ENCODE measurements around the gene UNC45A. TPM values are rescaled to one million over a fixed set of nuclear protein-coding genes. Genes with fewer than 3 reads are reported as not detected.

The UNC45A gene
- total and polyA plus RNA-seq, 2 of the 8 experiments (the other 6 are each of a cell fraction or from before 2014, with no cell fraction given): 74.1 to 84.2 TPM

- Histone ChIP-seq H3K4me2 (ENCODE audit: insufficient read depth in 1 of 2, low read depth in 2 of 2, low read length in 2 of 2) (no peak overlapping the region), H4K91ac (replicated peaks; ENCODE audit: insufficient read length, low read length) (no peak overlapping the region), H2BK5ac (ENCODE audit: low read depth, low read length) (no peak overlapping the region), H3K14ac (ENCODE audit: insufficient read length) (no peak overlapping the region), H3K23me2 (ENCODE audit: low read depth, low read length) (peaks cover 11% of the 10 kb centered on the region; the same call in 1 of the 2 replicates), H2AK5ac (ENCODE audit: low read depth, low read length) (no peak overlapping the region), H3K4me3 (ENCODE audit: extremely low read depth in 1 of 4, insufficient read depth in 2 of 4, low read depth in 3 of 4, low read length in 4 of 4) (no peak overlapping the region), H2BK12ac (ENCODE audit: low read depth, low read length) (no peak overlapping the region), H3K18ac (ENCODE audit: extremely low read depth, low read length) (no peak overlapping the region), H3K23ac (ENCODE audit: insufficient read length) (no peak overlapping the region), H3K4me1 (replicated peaks in 1 of 4; ENCODE audit: control insufficient read depth in 3 of 4, insufficient read depth in 4 of 4, low read length in 3 of 4) (peaks cover 0 to 11% (median 6%) of the 10 kb centered on the region in 4 experiments; a peak in 6 of 7 replicates), H3K79me1 (ENCODE audit: low read depth, low read length) (no peaks in the 10 kb centered on the region), H3K27me3 (replicated peaks in 1 of 4; ENCODE audit: control insufficient read depth in 3 of 4, extremely low read depth in 1 of 4, insufficient read depth in 3 of 4, low read length in 3 of 4) (no peaks in the 10 kb centered on the region), H4K5ac (ENCODE audit: insufficient read length, low read depth, low read length) (no peak overlapping the region), H3K36me3 (ENCODE audit: control insufficient read depth in 2 of 4, insufficient read depth in 4 of 4, low read length in 3 of 4) (peaks cover 8 to 45% (median 24%) of the 10 kb centered on the region in 4 experiments; a peak in 7 of 8 replicates), H3K4ac (replicated peaks; ENCODE audit: insufficient read length, low read depth, low read length) (no peak overlapping the region), H4K8ac (ENCODE audit: extremely low read depth, insufficient read depth, low read length) (0 out of 2 replicates have a peak overlapping the region, but pooled peaks have one; percentile 15), H2AFZ (ENCODE audit: low read length) (no peak overlapping the region), H2BK15ac (ENCODE audit: low read length) (no peak overlapping the region), H2BK20ac (ENCODE audit: low read length) (no peak overlapping the region), H4K20me1 (replicated peaks in 1 of 2; ENCODE audit: control insufficient read depth in 1 of 2, insufficient read depth in 2 of 2, low read length in 2 of 2) (peaks cover 4% of the 10 kb centered on the region in 2 experiments), H2BK120ac (replicated peaks; ENCODE audit: low read depth, low read length) (no peak overlapping the region), H3K79me2 (ENCODE audit: control insufficient read depth in 1 of 2, insufficient read depth in 2 of 2, low read length in 2 of 2) (no peaks in the 10 kb centered on the region), H3K27ac (ENCODE audit: low read depth, low read length) (no peak overlapping the region), H3K56ac (replicated peaks; ENCODE audit: insufficient read length, low read depth, low read length) (no peak overlapping the region), H3K9me3 (ENCODE audit: insufficient read depth in 2 of 2, low read depth in 1 of 2, low read length in 1 of 2) (no peaks in the 10 kb centered on the region), H3K9ac (replicated peaks in 1 of 4; ENCODE audit: extremely low read depth in 1 of 4, low read depth in 3 of 4, low read length in 3 of 4) (no peak overlapping the region)
- 93% methylated on average over 5 of the region's 5 CpGs; no CpG with 5 or more reads in 1 of the 2 experiments for WGBS, 2 experiments (ENCODE audit: extremely low coverage in 1 of 2, insufficient coverage in 1 of 2, insufficient read length in 1 of 2, insufficient replicate concordance in 2 of 2, low coverage in 1 of 2, low lambda C conversion rate in 2 of 2, missing lambda C conversion rate in 1 of 2)
- DNase-seq (ENCODE audit: low read depth in 1 of 2, low spot score in 2 of 2) (no peak), FAIRE-seq (no peak)
- POLR2A ChIA-PET (ENCODE audit: partially characterized antibody): no interaction called here
- no peak for TF ChIP-seq SIRT6 (IDR thresholded peaks at IDR 0.05; ENCODE audit: low read length)
- TF ChIP-seq SUZ12 (IDR thresholded peaks at IDR 0.05; ENCODE audit: low read length): no peak
- CTCF ChIA-PET (ENCODE audit: partially characterized antibody): interaction anchor here (20.7 kb wide), 1 partner anchor 17 kb away, joined by 306 read pairs; the partner anchor contains the start of gene RCCD1
These were observed 3.2 kb downstream of the UNC45A start for GRCh38 chr15:90938261-90938660.
